Endothelial cell of umbilical vein (primary cell): Measurements from ENCODE around the gene OR4N5. TPM values are rescaled to one million over a fixed set of nuclear protein-coding genes. Genes with fewer than 3 reads are reported as not detected.

Experiments
- BruUV-seq: library from RNA; stranded (reverse); fragments of 400-500 nt; replicated peaks from 2 replicates; lab custom pipeline; 2021; lab: Mats Ljungman, UMichigan
- CTCF ChIA-PET: fragments of 300-600, 350-600 bp; sonication (Branson Sonifier 250); formaldehyde crosslinking; loops from one replicate; lab custom pipeline; 2021; ENCODE audit warnings: antibody characterized with exemption, inconsistent platforms; lab: Charles Lee
- POLR2A ChIA-PET: fragments of 300-600, 350-600 bp; sonication (Branson Sonifier 250); formaldehyde crosslinking; loops from one replicate; lab custom pipeline; 2021; ENCODE audit warnings: antibody characterized with exemption, inconsistent platforms; lab: Charles Lee
- DNase-seq: peaks from one replicate; pipeline ENCODE4 v3.0.0-alpha.2; 2011; ENCODE audit warnings: low read depth, low spot score
- FAIRE-seq: peaks from 2 replicates; lab custom pipeline; 2011; peaks lifted over from hg19 to GRCh38; lab: Jason Lieb, UNC
- H2AFZ ChIP-seq: 2 replicates; pipeline ENCODE4 v1.6.0; 2012; ENCODE audit warnings: low read depth, low read length, control low read depth, inconsistent platforms
- H3K27ac ChIP-seq: 2 replicates; pipeline ENCODE4 v1.5.1; 2011; ENCODE audit warnings: low read depth, mild to moderate bottlenecking, control low read depth, low read length, moderate library complexity; ENCODE audit not compliant: insufficient read depth
- H3K27me3 ChIP-seq, 2 experiments: 2 replicates each; pipeline versions ENCODE4 v1.6.0 to v1.6.1; 2011; ENCODE audit warnings: low read length in 2 of 2, mixed read lengths in 1 of 2; ENCODE audit not compliant: control insufficient read depth in 2 of 2, insufficient read depth in 2 of 2
- H3K36me3 ChIP-seq, 2 experiments: 2 replicates in 1 of 2; 3 replicates in 1 of 2; pipeline ENCODE4 v1.5.1; 2011; ENCODE audit warnings: low read length in 2 of 2, mild to moderate bottlenecking in 1 of 2, moderate library complexity in 1 of 2; ENCODE audit not compliant: control insufficient read depth in 2 of 2, insufficient read depth in 2 of 2; ENCODE audit errors: extremely low read depth in 1 of 2
- H3K4me1 ChIP-seq: 3 replicates; pipeline ENCODE4 v1.5.1; 2011; ENCODE audit warnings: mild to moderate bottlenecking, low read length; ENCODE audit not compliant: control insufficient read depth, insufficient read depth; ENCODE audit errors: extremely low read depth
- H3K4me2 ChIP-seq: 2 replicates; pipeline ENCODE4 v1.6.1; 2011; ENCODE audit warnings: low read length, control low read depth, mixed read lengths; ENCODE audit not compliant: insufficient read depth
- H3K4me3 ChIP-seq, 3 experiments: fragments of 200-600 bp in 1 of 3; sonication (generic), shearing (Covaris generic) in 1 of 3; replicated peaks in 1 of 3; 2 replicates each; pipeline ENCODE4 v1.5.1; 2011 to 2016; ENCODE audit warnings: control low read depth in 3 of 3, low read length in 3 of 3, mild to moderate bottlenecking in 2 of 3, inconsistent platforms in 1 of 3, low read depth in 1 of 3, moderate library complexity in 1 of 3; ENCODE audit not compliant: insufficient read depth in 1 of 3
- H3K79me2 ChIP-seq: 2 replicates; pipeline ENCODE4 v1.6.0; 2012; ENCODE audit warnings: low read length, inconsistent platforms; ENCODE audit not compliant: control insufficient read depth, insufficient read depth
- H3K9ac ChIP-seq: replicated peaks from 2 replicates; pipeline ENCODE3; 2011; ENCODE audit warnings: low read length, control low read depth; ENCODE audit not compliant: insufficient read depth; ENCODE audit errors: extremely low read depth
- H3K9me1 ChIP-seq: replicated peaks from 3 replicates; pipeline ENCODE4 v1.6.0; 2011; ENCODE audit warnings: mild to moderate bottlenecking, low read length; ENCODE audit not compliant: control insufficient read depth, insufficient read depth; ENCODE audit errors: extremely low read depth
- H3K9me3 ChIP-seq: replicated peaks from 2 replicates; pipeline ENCODE4 v1.5.1; 2012; ENCODE audit warnings: low read length, inconsistent platforms; ENCODE audit not compliant: control insufficient read depth, insufficient read depth
- H4K20me1 ChIP-seq: replicated peaks from 2 replicates; pipeline ENCODE3; 2011; ENCODE audit warnings: mild to moderate bottlenecking, low read length; ENCODE audit not compliant: control insufficient read depth, insufficient read depth; ENCODE audit errors: extremely low read depth
- MAX ChIP-seq: IDR thresholded peaks from 2 replicates; pipeline ENCODE4 v1.6.1; 2011; ENCODE audit not compliant: insufficient read depth, insufficient read length
- MYC ChIP-seq: IDR thresholded peaks from one replicate; pipeline ENCODE4 v1.6.1; 2011; ENCODE audit warnings: mild to moderate bottlenecking, low read depth, low read length
- POLR2A ChIP-seq: IDR thresholded peaks from 2 replicates; pipeline ENCODE4 v1.6.1; 2012; ENCODE audit warnings: low read depth, mild to moderate bottlenecking, control low read depth, low read length
- POLR2AphosphoS5 ChIP-seq: IDR thresholded peaks from 2 replicates; pipeline ENCODE4 v1.6.1; 2012; ENCODE audit warnings: low read depth, mild to moderate bottlenecking, control low read depth, low read length, moderate library complexity; ENCODE audit not compliant: insufficient read depth
- dilution Hi-C: fragments of 300-500 bp; cut with MboI; formaldehyde crosslinking; loops from one replicate; pipeline ENCODE4 v1.15.0; 2019; ENCODE audit warnings: low sequenced_read_pairs; ENCODE audit not compliant: extremely low pct_ligation_motif_present
- intact Hi-C: fragments of 100-400 bp; cut with micrococcal nuclease; formaldehyde crosslinking; loops from one replicate; pipeline ENCODE4 v1.10.0; 2022
- polyA plus RNA-seq, 4 experiments: library from polyadenylated mRNA; depleted of rRNA in 3 of 4; stranded (reverse) in 3 of 4; unstranded in 1 of 4; fragments of >200 nt; gene quantifications; 2 replicates each; pipeline versions ENCODE4 v1.2.1 to v1.2.3, GENCODE V29; 2011 to 2012; ENCODE audit warnings: missing spikeins in 1 of 4
- total RNA-seq: library from RNA; stranded (reverse); gene quantifications from 2 replicates; pipeline ENCODE4 v1.2.3, GENCODE V29; 2021

The OR4N5 gene
- total and polyA plus RNA-seq, 2 donors (not counting 3 experiments of a cell fraction or from before 2014, with no cell fraction given), result not detected

GRCh38 chr14:20176330-20176729, 37.7 kb downstream of the OR4N5 start:
- CTCF ChIA-PET, result no interaction called here
- H3K4me2 ChIP-seq, result no peak overlapping the region
- intact Hi-C loops, result no loop called here
- no peaks in the 10 kb centered on the region for H3K27me3 ChIP-seq
- DNase-seq (no peak), FAIRE-seq (no peak)
- no peak overlapping the region for H3K9ac ChIP-seq
- H3K36me3 ChIP-seq, result no peaks in the 10 kb centered on the region
- POLR2A ChIA-PET, result no interaction called here
- no peaks in the 10 kb centered on the region for H3K4me1 ChIP-seq
- no peak overlapping the region for H2AFZ ChIP-seq
- BruUV-seq, result no TSS peak
- no peak overlapping the region for H3K27ac ChIP-seq
- dilution Hi-C loops, result no loop called here
- no peaks in the 10 kb centered on the region for H3K79me2 ChIP-seq
- H3K4me3 ChIP-seq, result no peak overlapping the region
- TF ChIP-seq MYC, result no peak
- no peaks in the 10 kb centered on the region for H3K9me1 ChIP-seq
- H3K9me3 ChIP-seq, result peaks cover 3% of the 10 kb centered on the region
- H4K20me1 ChIP-seq, result no peaks in the 10 kb centered on the region

DNA sequence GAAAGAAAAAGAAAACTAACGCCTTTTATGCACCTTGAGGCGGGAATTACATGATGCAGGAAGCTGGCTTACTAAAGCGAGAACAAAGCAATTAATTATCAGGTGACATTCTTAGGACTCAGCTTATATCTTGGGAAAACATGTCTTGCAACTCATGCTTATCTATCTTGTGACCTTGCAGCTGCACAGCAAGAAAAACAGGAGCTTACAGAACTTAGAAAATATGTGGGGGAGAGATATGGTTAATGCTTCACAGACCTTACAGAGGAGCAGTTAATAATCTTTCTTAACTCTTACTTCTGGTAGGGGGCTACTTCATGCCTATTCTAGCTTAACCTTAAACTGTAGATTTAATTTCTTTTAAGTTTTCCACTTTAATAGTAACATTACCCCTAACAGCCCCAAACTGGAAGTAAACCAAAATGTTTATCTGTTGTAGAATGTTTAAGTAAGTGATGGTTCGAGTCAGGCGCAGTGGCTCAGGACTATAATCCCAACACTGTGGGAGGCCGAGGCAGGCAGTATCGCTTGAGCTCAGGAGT, 38.9 kb downstream of the OR4N5 start:
- BruUV-seq, result no TSS peak
- Histone ChIP-seq H3K4me1 (no peaks in the 10 kb centered on the region), H3K36me3 (no peaks in the 10 kb centered on the region), H3K9me1 (no peaks in the 10 kb centered on the region), H3K9me3 (peaks cover 3% of the 10 kb centered on the region), H4K20me1 (no peaks in the 10 kb centered on the region), H3K4me3 (no peak overlapping the region), H3K79me2 (no peaks in the 10 kb centered on the region), H3K27ac (no peak overlapping the region), H3K4me2 (no peak overlapping the region), H3K27me3 (no peaks in the 10 kb centered on the region), H2AFZ (no peak overlapping the region), H3K9ac (no peak overlapping the region)
- POLR2A ChIA-PET, result no interaction called here
- TF ChIP-seq MAX (no peak), POLR2AphosphoS5 (no peak), POLR2A (no peak), MYC (no peak)
- intact Hi-C loops, result no loop called here
- dilution Hi-C loops, result no loop called here
- DNase-seq (no peak), FAIRE-seq (no peak)
- CTCF ChIA-PET, result no interaction called here
